HG03432 (cell line): ENCODE results near the gene SKA2.
"Not testable (repeated sequence)": the region's sequence is repeated elsewhere in the genome, so short reads cannot be mapped to it uniquely, and the experiment has no call there.

Source experiments
- ATAC-seq: cut with Tn5 transposase; IDR thresholded peaks from one replicate; pipeline ENCODE4 v1.9.1; 2021; ENCODE audit warnings: mild to moderate bottlenecking, moderate library complexity; ENCODE audit not compliant: unreplicated experiment

The SKA2 gene

GRCh38 chr17:59154721-59155438 lies at the start of gene SKA2:
Gene SKA2, minus strand, starts transcription at chr17:59155186. Its CDS starts 23 bp downstream, at chr17:59155163.
- ATAC-seq, result peak; percentile 84

GRCh38 chr17:59202320-59202719 lies 47.3 kb upstream of the SKA2 start:
- no peak for ATAC-seq

DNA sequence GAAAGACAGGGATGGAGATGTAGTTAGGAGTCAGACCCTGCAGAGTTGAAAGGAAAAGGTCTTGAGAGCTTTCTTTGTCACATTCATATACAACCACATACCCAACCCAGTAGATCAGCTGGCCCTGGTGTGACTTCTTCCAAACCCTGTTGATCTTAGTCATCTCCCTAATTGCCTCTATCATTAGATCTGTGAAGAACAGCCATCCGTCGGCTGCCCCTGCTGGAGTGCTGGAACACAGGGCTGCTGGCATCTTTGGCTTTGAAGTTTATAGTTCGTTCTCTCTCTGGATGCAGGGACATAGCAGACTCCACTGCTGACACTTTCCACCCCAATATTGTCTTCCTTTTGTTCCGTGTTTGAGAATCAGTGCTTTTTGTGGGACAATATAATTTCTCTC lies 44.4 kb upstream of the SKA2 start:
- ATAC-seq, result no peak

GRCh38 chr17:59193336-59193862 lies 38.4 kb upstream of the SKA2 start:
- no peak for ATAC-seq

- no peak for ATAC-seq
Observed at GRCh38 chr17:59190806-59191205, 35.8 kb upstream of the SKA2 start.

GRCh38 chr17:59186850-59187249 lies 31.9 kb upstream of the SKA2 start:
- ATAC-seq, result no peak

- ATAC-seq, result no peak
Observed at GRCh38 chr17:59185997-59186396, 31.0 kb upstream of the SKA2 start.

- ATAC-seq, result no peak
Observed at GRCh38 chr17:59181481-59181880, 26.5 kb upstream of the SKA2 start.

GRCh38 chr17:59180626-59181025 lies 25.6 kb upstream of the SKA2 start:
- ATAC-seq, result no peak

DNA sequence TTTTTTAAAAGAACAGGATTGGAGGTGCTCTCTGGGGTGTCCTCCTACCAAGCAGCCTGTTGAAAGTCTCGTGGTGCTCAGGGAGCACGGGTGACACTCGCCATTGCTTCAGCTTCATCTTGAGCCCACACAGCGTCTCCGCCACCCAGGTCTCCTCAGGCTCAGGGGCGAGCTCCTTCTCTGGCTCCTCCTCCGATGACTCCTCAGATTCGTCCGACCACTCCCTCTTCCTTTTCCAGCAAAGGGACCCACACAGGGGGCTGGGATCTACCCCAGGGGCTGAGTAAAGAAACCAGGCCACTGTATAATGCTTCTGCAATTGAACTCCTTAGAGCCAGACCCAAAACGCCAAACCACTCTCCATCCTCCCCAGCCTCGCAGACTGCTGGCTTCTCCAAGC lies 24.6 kb upstream of the SKA2 start:
- not testable (repeated sequence) for ATAC-seq

DNA sequence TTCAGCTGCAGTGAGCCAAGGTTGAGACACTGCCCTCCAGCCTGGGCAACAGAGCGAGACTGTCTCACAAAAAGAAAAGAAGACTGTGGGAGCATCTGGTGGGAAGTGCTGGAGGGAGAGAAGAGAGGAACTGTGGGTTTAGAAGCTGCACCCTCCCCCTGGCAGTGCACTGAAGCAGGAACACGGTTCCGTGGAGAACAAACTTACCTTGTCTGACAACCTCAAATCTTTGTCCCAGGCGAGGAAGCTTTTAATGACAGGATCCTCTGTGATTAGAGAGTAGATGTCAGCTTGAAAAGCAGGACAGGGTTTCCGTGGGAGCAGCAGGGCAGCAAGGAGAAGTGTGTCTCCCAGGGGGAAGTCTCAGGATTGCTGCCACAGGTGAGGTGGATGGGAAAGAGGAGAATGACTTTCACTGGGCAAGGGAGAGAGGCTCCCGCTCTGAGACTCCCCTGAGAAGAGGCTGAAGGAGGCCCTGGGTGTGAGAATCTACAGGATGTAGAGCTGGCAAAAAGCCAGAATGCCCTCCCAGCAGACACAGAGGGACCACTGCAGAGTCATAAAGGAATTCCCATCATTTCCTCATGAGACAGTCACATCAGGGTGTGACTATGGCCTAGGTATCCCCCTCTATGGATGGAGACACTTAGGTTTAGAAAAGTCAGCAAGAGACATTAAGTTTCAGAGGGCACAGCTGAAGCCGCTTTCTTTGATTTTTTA lies 23.4 kb upstream of the SKA2 start:
- ATAC-seq, result no peak

DNA sequence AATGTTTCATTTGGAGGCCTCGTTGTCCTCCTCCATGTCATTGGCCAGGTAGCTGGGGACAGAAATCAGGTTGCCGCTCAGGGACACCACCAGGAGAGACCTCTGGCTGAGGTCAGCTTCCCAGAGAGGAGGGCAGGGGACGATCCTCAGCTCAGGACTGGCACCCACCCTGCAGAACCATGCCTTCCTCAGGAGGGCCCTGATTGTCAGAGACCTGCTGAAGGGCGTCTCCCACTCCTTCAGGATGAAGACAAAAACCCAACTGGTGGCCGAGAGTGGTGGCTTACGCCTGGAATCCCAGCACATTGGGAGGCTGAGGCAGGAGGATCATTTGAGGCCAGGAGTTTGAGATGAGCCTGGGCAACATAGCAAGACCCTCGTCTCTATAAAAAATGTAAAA lies 20.1 kb upstream of the SKA2 start:
- no peak for ATAC-seq

- ATAC-seq, result no peak
Observed at GRCh38 chr17:59174671-59175070, 19.7 kb upstream of the SKA2 start.

GRCh38 chr17:59172436-59173004 lies 17.5 kb upstream of the SKA2 start:
- ATAC-seq, result no peak

DNA sequence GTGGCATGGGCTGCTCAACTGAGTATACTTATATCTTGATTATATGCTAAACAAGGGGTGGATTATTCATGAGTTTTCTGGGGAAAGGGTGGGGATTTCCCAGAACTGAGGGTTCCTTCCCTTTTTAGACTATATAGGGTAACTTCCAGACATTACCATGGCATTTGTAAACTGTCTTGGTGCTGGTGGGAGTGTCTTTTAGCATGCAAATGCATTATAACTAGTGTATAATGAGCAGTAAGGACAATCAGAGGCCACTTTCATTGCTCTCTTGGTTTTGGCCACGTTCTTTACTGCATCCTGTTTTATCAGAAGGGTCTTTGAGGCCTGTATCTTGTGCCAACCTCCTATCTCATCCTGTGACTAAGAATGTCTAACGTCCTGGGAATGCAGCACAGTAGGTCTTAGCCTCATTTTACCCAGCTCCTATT lies 12.6 kb upstream of the SKA2 start:
- no peak for ATAC-seq

DNA sequence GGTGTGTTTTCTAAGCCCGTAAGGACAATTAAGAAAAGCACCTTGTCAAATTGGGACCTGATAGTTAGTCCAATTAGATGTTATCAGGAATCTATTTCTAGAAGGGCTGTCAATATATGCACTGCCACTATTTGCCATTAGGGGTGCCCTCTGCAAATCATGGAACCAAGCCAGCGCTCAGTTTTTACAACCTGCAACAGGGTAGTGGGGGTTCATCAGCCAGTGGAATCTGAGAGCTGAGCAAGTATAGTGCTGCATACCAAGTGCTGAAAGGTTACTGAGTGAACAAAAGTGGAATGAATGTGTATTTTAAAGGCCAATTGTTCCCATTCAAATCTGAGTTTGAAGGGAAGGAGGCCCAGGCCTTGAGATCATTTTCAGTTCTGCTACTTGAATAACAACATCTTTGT lies 11.0 kb upstream of the SKA2 start:
- ATAC-seq, result peak; percentile 53

DNA sequence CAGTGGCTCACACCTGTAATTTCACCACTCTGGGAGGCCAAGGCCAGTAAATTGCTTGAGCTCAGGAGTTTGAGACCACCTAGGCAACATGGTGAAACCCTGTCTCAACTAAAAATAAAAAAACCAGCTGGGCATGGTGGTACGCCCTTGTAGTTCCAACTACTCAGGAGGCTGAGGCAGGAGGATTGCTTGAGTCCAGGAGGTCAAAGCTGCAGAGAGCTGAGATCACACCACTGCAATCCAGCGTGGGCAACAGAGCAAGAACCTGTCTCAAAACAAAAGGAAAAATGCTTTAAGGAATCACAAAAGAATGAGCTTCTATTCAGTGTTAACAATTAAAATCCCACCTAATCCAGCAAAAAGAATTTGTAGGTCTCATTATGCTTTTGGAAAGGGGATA lies 6.5 kb upstream of the SKA2 start:
- ATAC-seq, result no peak

- ATAC-seq, result no peak
Observed at GRCh38 chr17:59160157-59161025, 5.4 kb upstream of the SKA2 start.

- peak; percentile 83 for ATAC-seq
Observed at GRCh38 chr17:59155439-59156177, 622 bp upstream of the SKA2 start, which contains the start of gene PRR11. Gene PRR11, plus strand, starts transcription at chr17:59155746. Its CDS starts 14,007 bp downstream, at chr17:59169753.

DNA sequence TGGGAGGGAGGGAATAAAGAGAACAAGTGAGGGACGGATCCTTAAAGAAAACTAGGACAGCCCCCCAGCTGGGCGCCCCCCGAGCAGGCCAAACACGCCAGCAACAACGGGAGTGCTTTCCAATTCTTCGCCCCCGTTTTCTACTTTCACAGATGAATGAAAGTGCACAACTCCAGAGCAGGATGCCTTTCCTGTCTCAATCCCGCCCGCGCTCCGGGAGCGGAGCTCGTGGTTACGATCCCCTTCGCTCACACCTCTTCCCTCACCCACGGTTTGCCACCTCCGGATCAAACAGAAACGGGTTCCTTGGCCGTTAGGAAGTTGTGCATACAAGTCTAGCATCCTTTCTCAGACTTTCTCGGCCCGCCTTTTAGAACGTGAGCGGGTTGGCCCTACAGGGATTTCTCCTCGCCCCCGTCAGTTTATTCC lies 680 bp downstream of the SKA2 start:
- ATAC-seq, result no peak
